Naive thymus-derived CD8-positive, alpha-beta T cell (primary cell): ENCODE measurements around the gene RASGRF2. TPM values are rescaled to one million over a fixed set of nuclear protein-coding genes. Genes with fewer than 3 reads are reported as not detected.
"Not testable (repeated sequence)": the region's sequence is repeated elsewhere in the genome, so short reads cannot be mapped to it uniquely, and the experiment has no call there.

ENCODE experiments used
- ATAC-seq, 2 donors: fragments of 150-1000 bp; cut with Tn5 transposase in 1 of 2; sonication (Bioruptor Pico), chemical (Tn5 transposase) in 1 of 2; 1 replicate in 1 of 2; 2 replicates in 1 of 2; pipeline ENCODE4 v1.10.0; 2021; ENCODE audit warnings: mild to moderate bottlenecking in 2 of 2, moderate library complexity in 2 of 2
- POLR2A ChIA-PET: fragments of 350-600 bp; sonication (Branson Sonifier 250); formaldehyde crosslinking; loops from one replicate; lab custom pipeline; 2021; ENCODE audit warnings: antibody characterized with exemption; lab: Charles Lee
- DNase-seq, 10 donors: peaks; one replicate each; pipeline versions ENCODE4 v3.0.0 to v3.0.0-alpha.2; 2020 to 2022
- H3K27ac Mint-ChIP-seq, 10 donors: one replicate each; pipeline ENCODE4 v1.8.0; 2020 to 2022; ENCODE audit warnings: mild to moderate bottlenecking in 10 of 10, mixed read lengths in 10 of 10, moderate library complexity in 4 of 10, inconsistent platforms in 1 of 10
- H3K27me3 Mint-ChIP-seq, 5 donors: one replicate each; pipeline ENCODE4 v1.8.0; 2021 to 2022; ENCODE audit warnings: mixed read lengths in 5 of 5
- H3K36me3 Mint-ChIP-seq, 3 donors: one replicate each; pipeline ENCODE4 v1.8.0; 2020 to 2022; ENCODE audit warnings: mixed read lengths in 3 of 3, mild to moderate bottlenecking in 2 of 3, inconsistent platforms in 1 of 3
- H3K4me1 Mint-ChIP-seq, 4 donors: one replicate each; pipeline ENCODE4 v1.8.0; 2021 to 2022; ENCODE audit warnings: mixed read lengths in 4 of 4
- H3K4me3 Mint-ChIP-seq, 10 donors: one replicate each; pipeline ENCODE4 v1.8.0; 2020 to 2022; ENCODE audit warnings: mild to moderate bottlenecking in 10 of 10, mixed read lengths in 10 of 10, moderate library complexity in 6 of 10, inconsistent platforms in 1 of 10
- H3K9me3 Mint-ChIP-seq, 9 donors: one replicate each; pipeline ENCODE4 v1.8.0; 2020 to 2022; ENCODE audit warnings: mixed read lengths in 9 of 9, mild to moderate bottlenecking in 3 of 9, inconsistent platforms in 1 of 9, moderate library complexity in 1 of 9
- polyA plus RNA-seq, 3 donors: library from polyadenylated mRNA; unstranded; fragments of 300-500 nt; fragmentation: Illumina TruSeq; gene quantifications; one replicate each; pipeline ENCODE4 v1.2.3, GENCODE V29; 2021
- total RNA-seq, 8 experiments: library from RNA in 2 of 8; stranded (reverse) in 2 of 8; gene quantifications; one replicate each; pipeline ENCODE4 v1.2.3 and lab custom pipeline; 2021 to 2026

RASGRF2 gene
- total and polyA plus RNA-seq, 5 experiments from 2014 or later, result 8.3 to 35.9 (median 21.7) TPM

GRCh38 chr5:81247441-81247972, 287.3 kb downstream of the RASGRF2 start:
- Mint-ChIP-seq H3K4me3 (no peak overlapping the region), H3K36me3 (peaks cover 12 to 17% (median 13%) of the 10 kb centered on the region in 3 donors), H3K27ac (no peak overlapping the region), H3K27me3 (no peaks in the 10 kb centered on the region), H3K4me1 (no peaks in the 10 kb centered on the region), H3K9me3 (no peaks in the 10 kb centered on the region)
- ATAC-seq (no peak), DNase-seq (no peak)
- POLR2A ChIA-PET, result no interaction called here

GRCh38 chr5:81249240-81249639, 289.1 kb downstream of the RASGRF2 start:
- H3K4me3 Mint-ChIP-seq, result no peak overlapping the region
- no peak for DNase-seq
- peaks cover 0 to under 1% (median 0%) of the 10 kb centered on the region in 4 donors for H3K4me1 Mint-ChIP-seq
- H3K27ac Mint-ChIP-seq, result no peak overlapping the region
- ATAC-seq, result no peak
- no peaks in the 10 kb centered on the region for H3K9me3 Mint-ChIP-seq
- no peaks in the 10 kb centered on the region for H3K27me3 Mint-ChIP-seq
- peaks cover 13 to 21% (median 13%) of the 10 kb centered on the region in 3 donors for H3K36me3 Mint-ChIP-seq
- POLR2A ChIA-PET, result no interaction called here

- no peak for ATAC-seq
- peaks cover 13 to 21% (median 13%) of the 10 kb centered on the region in 3 donors for H3K36me3 Mint-ChIP-seq
- H3K27me3 Mint-ChIP-seq, result no peaks in the 10 kb centered on the region
- H3K4me3 Mint-ChIP-seq, result no peak overlapping the region
- H3K27ac Mint-ChIP-seq, result no peak overlapping the region
- no peaks in the 10 kb centered on the region for H3K9me3 Mint-ChIP-seq
- DNase-seq, result no peak
- POLR2A ChIA-PET, result no interaction called here
- peaks cover 0 to 2% (median 0%) of the 10 kb centered on the region in 4 donors for H3K4me1 Mint-ChIP-seq
These were observed 289.8 kb downstream of the RASGRF2 start for GRCh38 chr5:81250004-81250403.

- DNase-seq (no peak), ATAC-seq (no peak)
- Mint-ChIP-seq H3K27ac (no peak overlapping the region), H3K36me3 (peaks cover 13 to 21% (median 19%) of the 10 kb centered on the region in 3 donors), H3K9me3 (no peaks in the 10 kb centered on the region), H3K4me1 (peaks cover 0 to 6% (median 2%) of the 10 kb centered on the region in 4 donors), H3K4me3 (no peak overlapping the region), H3K27me3 (no peaks in the 10 kb centered on the region)
- POLR2A ChIA-PET, result no interaction called here
These were observed 291.8 kb downstream of the RASGRF2 start for GRCh38 chr5:81251922-81252321.

- ATAC-seq, result no peak
- H3K27ac Mint-ChIP-seq, result no peak overlapping the region
- POLR2A ChIA-PET, result no interaction called here
- H3K4me1 Mint-ChIP-seq, result peaks cover 0 to 10% (median 3%) of the 10 kb centered on the region in 4 donors
- no peaks in the 10 kb centered on the region for H3K27me3 Mint-ChIP-seq
- H3K9me3 Mint-ChIP-seq, result no peaks in the 10 kb centered on the region
- H3K4me3 Mint-ChIP-seq, result no peak overlapping the region
- H3K36me3 Mint-ChIP-seq, result peaks cover 13 to 23% (median 21%) of the 10 kb centered on the region in 3 donors
- no peak for DNase-seq
These were observed 292.7 kb downstream of the RASGRF2 start for GRCh38 chr5:81252904-81253303.

GRCh38 chr5:81253875-81254274, 293.7 kb downstream of the RASGRF2 start:
- no peak for DNase-seq
- H3K9me3 Mint-ChIP-seq, result no peaks in the 10 kb centered on the region
- H3K4me3 Mint-ChIP-seq, result no peak overlapping the region
- ATAC-seq, result no peak
- no peak overlapping the region for H3K27ac Mint-ChIP-seq
- H3K4me1 Mint-ChIP-seq, result peaks cover 0 to 10% (median 3%) of the 10 kb centered on the region in 4 donors
- POLR2A ChIA-PET, result no interaction called here
- H3K27me3 Mint-ChIP-seq, result no peaks in the 10 kb centered on the region
- H3K36me3 Mint-ChIP-seq, result peaks cover 13 to 26% (median 22%) of the 10 kb centered on the region in 3 donors

GRCh38 chr5:81254886-81255559, 294.9 kb downstream of the RASGRF2 start:
- POLR2A ChIA-PET, result no interaction called here
- Mint-ChIP-seq H3K27ac (no peak overlapping the region), H3K27me3 (no peaks in the 10 kb centered on the region), H3K4me3 (no peak overlapping the region), H3K4me1 (peaks cover 0 to 14% (median 3%) of the 10 kb centered on the region in 4 donors), H3K36me3 (peaks cover 16 to 33% (median 27%) of the 10 kb centered on the region in 3 donors), H3K9me3 (peaks cover 0 to 7% (median 5%) of the 10 kb centered on the region in 9 donors)
- ATAC-seq (no peak), DNase-seq (no peak)

GRCh38 chr5:81256766-81257165, 296.6 kb downstream of the RASGRF2 start:
- Mint-ChIP-seq H3K4me1 (peaks cover 0 to 15% (median 3%) of the 10 kb centered on the region in 4 donors), H3K4me3 (no peak overlapping the region), H3K36me3 (peaks cover 20 to 34% (median 28%) of the 10 kb centered on the region in 3 donors), H3K27me3 (no peaks in the 10 kb centered on the region), H3K9me3 (peaks cover 0 to 24% (median 13%) of the 10 kb centered on the region in 9 donors), H3K27ac (no peak overlapping the region)
- ATAC-seq, result no peak
- POLR2A ChIA-PET, result no interaction called here
- DNase-seq, result no peak

- ATAC-seq, H3K4me3 Mint-ChIP-seq, H3K4me1 Mint-ChIP-seq, H3K27ac Mint-ChIP-seq, DNase-seq, H3K27me3 Mint-ChIP-seq, POLR2A ChIA-PET: not testable (repeated sequence)
- H3K36me3 Mint-ChIP-seq, result peaks cover 36 to 56% (median 40%) of the 10 kb centered on the region in 3 donors
- peaks cover 3 to 40% (median 24%) of the 10 kb centered on the region in 9 donors for H3K9me3 Mint-ChIP-seq
These were observed 302.6 kb downstream of the RASGRF2 start for GRCh38 chr5:81262796-81263195.

GRCh38 chr5:81265101-81265500, 304.9 kb downstream of the RASGRF2 start:
- Mint-ChIP-seq H3K4me1 (peaks cover 6 to 7% (median 6%) of the 10 kb centered on the region in 4 donors), H3K4me3 (no peak overlapping the region), H3K27me3 (no peaks in the 10 kb centered on the region), H3K36me3 (peaks cover 28 to 49% (median 33%) of the 10 kb centered on the region in 3 donors), H3K27ac (no peak overlapping the region), H3K9me3 (peaks cover 3 to 34% (median 18%) of the 10 kb centered on the region in 9 donors)
- no peak for ATAC-seq
- POLR2A ChIA-PET, result no interaction called here
- DNase-seq, result no peak

GRCh38 chr5:81268521-81269196, 308.5 kb downstream of the RASGRF2 start:
- Mint-ChIP-seq H3K9me3 (peaks cover 9 to 36% (median 24%) of the 10 kb centered on the region in 9 donors), H3K27me3 (no peaks in the 10 kb centered on the region), H3K27ac (peak overlapping the region in 1 of 10 donors; percentile 10), H3K4me3 (no peak overlapping the region), H3K36me3 (peaks cover 30 to 51% (median 31%) of the 10 kb centered on the region in 3 donors), H3K4me1 (peaks cover 12 to 19% (median 15%) of the 10 kb centered on the region in 4 donors)
- ATAC-seq (no peak), DNase-seq (no peak)
- POLR2A ChIA-PET, result no interaction called here

GRCh38 chr5:81269751-81270393, 309.7 kb downstream of the RASGRF2 start:
- DNase-seq, result no peak
- POLR2A ChIA-PET, result no interaction called here
- Mint-ChIP-seq H3K27me3 (no peaks in the 10 kb centered on the region), H3K36me3 (peaks cover 33 to 54% (median 39%) of the 10 kb centered on the region in 3 donors), H3K4me3 (no peak overlapping the region), H3K27ac (peak overlapping the region in 1 of 10 donors; percentile 51), H3K9me3 (peaks cover 11 to 43% (median 35%) of the 10 kb centered on the region in 9 donors), H3K4me1 (peaks cover 15 to 27% (median 18%) of the 10 kb centered on the region in 4 donors)
- ATAC-seq, result no peak
